OCI-LY1 (cell line): ENCODE measurements around the gene REG4.
"Not testable (repeated sequence)": the region's sequence is repeated elsewhere in the genome, so short reads cannot be mapped to it uniquely, and the experiment has no call there.

Experiments used
- H2AFZ ChIP-seq: fragments of 200-600 bp; sonication (generic), shearing (Covaris generic); 2 replicates; pipeline ENCODE4 v1.6.0; 2014; ENCODE audit warnings: antibody characterized with exemption, mild to moderate bottlenecking, low read length
- H3F3A ChIP-seq: fragments of 200-600 bp; sonication (generic), shearing (Covaris generic); 2 replicates; pipeline ENCODE4 v1.6.0; 2014; ENCODE audit warnings: mild to moderate bottlenecking, antibody characterized with exemption, low read length, moderate library complexity; ENCODE audit not compliant: insufficient read depth
- H3K27ac ChIP-seq: fragments of 200-600 bp; sonication (generic); 2 replicates; pipeline ENCODE4 v1.5.1; 2014; ENCODE audit warnings: low read length, mixed run types, mild to moderate bottlenecking, low read depth; ENCODE audit not compliant: poor library complexity, severe bottlenecking
- H3K27me3 ChIP-seq: fragments of 200-600 bp; sonication (generic); 2 replicates; pipeline ENCODE4 v1.6.0; 2014; ENCODE audit warnings: antibody characterized with exemption, mild to moderate bottlenecking, low read length, moderate library complexity; ENCODE audit not compliant: insufficient read depth
- H3K36me3 ChIP-seq: fragments of 200-600 bp; sonication (generic); 2 replicates; pipeline ENCODE4 v1.6.1; 2014; ENCODE audit warnings: mild to moderate bottlenecking, antibody characterized with exemption, low read length, moderate library complexity, mixed read lengths; ENCODE audit not compliant: insufficient read depth
- H3K4me1 ChIP-seq: fragments of 200-600 bp; sonication (generic); 2 replicates; pipeline ENCODE4 v1.5.1; 2014; ENCODE audit warnings: mild to moderate bottlenecking, low read length, moderate library complexity; ENCODE audit not compliant: insufficient read depth, severe bottlenecking
- H3K4me2 ChIP-seq: fragments of 200-600 bp; sonication (generic), shearing (Covaris generic); 2 replicates; pipeline ENCODE4 v1.6.1; 2014; ENCODE audit warnings: low read length
- H3K4me3 ChIP-seq: fragments of 200-600 bp; sonication (generic); 2 replicates; pipeline ENCODE4 v1.5.1; 2014; ENCODE audit warnings: low read length, low read depth, mild to moderate bottlenecking, mixed read lengths; ENCODE audit not compliant: poor library complexity, severe bottlenecking
- H3K79me2 ChIP-seq: fragments of 200-600 bp; shearing (Covaris generic); 2 replicates; pipeline ENCODE4 v1.6.1; 2016; ENCODE audit warnings: mixed run types, low read length, mixed read lengths; ENCODE audit not compliant: insufficient read depth
- H3K9ac ChIP-seq: fragments of 200-600 bp; sonication (generic), shearing (Covaris generic); 2 replicates; pipeline ENCODE4 v1.6.1; 2014; ENCODE audit warnings: mild to moderate bottlenecking, low read length, mixed read lengths
- H3K9me2 ChIP-seq: fragments of 200-600 bp; sonication (generic), shearing (Covaris generic); 2 replicates; pipeline ENCODE4 v1.6.1; 2014; ENCODE audit warnings: low read depth, mild to moderate bottlenecking, low read length, mixed read lengths
- H3K9me3 ChIP-seq: fragments of 200-600 bp; shearing (Covaris generic); 2 replicates; pipeline ENCODE4 v1.6.1; 2014; ENCODE audit warnings: low read length, mixed read lengths
- H4K20me1 ChIP-seq: fragments of 200-600 bp; sonication (generic), shearing (Covaris generic); 2 replicates; pipeline ENCODE4 v1.6.0; 2016; ENCODE audit warnings: mild to moderate bottlenecking, low read length; ENCODE audit not compliant: insufficient read depth
- EZH2 ChIP-seq: fragments of 200-600 bp; sonication (generic), shearing (Covaris generic); IDR thresholded peaks from 2 replicates; pipeline ENCODE4 v1.8.0; 2017; ENCODE audit warnings: borderline replicate concordance, mixed run types, mild to moderate bottlenecking, antibody characterized with exemption, low read length, moderate library complexity, mixed read lengths
- TF ChIP-seq, protein P1 (sequence below): fragments of 200-600 bp; sonication (generic), shearing (Covaris generic); IDR thresholded peaks from 2 replicates; pipeline ENCODE4 v1.5.1; 2017; ENCODE audit warnings: mild to moderate bottlenecking, antibody characterized with exemption, low read length, moderate library complexity, mixed read lengths

The REG4 gene

DNA sequence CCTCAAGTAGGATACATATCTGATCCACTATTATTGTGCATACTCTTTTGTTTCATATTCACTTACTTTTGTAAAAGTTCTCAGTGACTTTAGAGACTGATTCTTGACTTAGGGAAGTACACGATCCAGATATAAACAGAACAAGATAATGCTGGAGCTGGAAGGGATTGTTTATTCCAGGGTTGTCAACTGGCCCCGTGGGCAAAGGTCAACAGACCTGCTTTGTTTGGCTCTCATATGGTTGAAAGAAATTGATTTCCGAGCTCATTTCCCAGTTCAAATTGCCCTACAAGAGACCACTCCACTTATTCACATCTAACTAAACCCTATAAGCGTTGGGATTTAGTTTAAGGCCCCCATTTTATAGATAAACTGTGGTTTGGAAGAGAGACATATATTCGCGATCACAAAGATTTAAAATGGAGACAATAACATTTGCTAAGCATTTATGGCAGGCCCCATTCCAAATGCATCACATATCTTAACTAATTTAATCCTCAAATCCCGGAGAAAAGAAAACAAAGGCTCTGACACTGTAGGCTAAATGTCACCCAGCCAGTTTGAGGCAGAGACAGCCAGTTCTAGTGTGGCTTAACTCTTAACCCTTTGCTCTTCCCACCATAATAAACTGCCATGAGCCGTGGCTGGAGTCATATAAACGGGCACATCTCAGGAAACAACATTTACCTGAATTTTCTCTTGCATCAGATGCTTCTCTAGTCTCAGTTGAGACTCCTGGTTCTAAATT is 20.6 kb downstream of the REG4 start:
- H3K36me3 ChIP-seq: no peaks in the 10 kb centered on the region
- no peaks in the 10 kb centered on the region for H3K79me2 ChIP-seq
- H3K4me1 ChIP-seq: no peaks in the 10 kb centered on the region
- no peak overlapping the region for H3K27ac ChIP-seq
- no peak for TF ChIP-seq EZH2
- TF ChIP-seq, protein P1, sequence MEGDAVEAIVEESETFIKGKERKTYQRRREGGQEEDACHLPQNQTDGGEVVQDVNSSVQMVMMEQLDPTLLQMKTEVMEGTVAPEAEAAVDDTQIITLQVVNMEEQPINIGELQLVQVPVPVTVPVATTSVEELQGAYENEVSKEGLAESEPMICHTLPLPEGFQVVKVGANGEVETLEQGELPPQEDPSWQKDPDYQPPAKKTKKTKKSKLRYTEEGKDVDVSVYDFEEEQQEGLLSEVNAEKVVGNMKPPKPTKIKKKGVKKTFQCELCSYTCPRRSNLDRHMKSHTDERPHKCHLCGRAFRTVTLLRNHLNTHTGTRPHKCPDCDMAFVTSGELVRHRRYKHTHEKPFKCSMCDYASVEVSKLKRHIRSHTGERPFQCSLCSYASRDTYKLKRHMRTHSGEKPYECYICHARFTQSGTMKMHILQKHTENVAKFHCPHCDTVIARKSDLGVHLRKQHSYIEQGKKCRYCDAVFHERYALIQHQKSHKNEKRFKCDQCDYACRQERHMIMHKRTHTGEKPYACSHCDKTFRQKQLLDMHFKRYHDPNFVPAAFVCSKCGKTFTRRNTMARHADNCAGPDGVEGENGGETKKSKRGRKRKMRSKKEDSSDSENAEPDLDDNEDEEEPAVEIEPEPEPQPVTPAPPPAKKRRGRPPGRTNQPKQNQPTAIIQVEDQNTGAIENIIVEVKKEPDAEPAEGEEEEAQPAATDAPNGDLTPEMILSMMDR: no peak
- no peaks in the 10 kb centered on the region for H3K27me3 ChIP-seq
- H2AFZ ChIP-seq: no peak overlapping the region
- no peak overlapping the region for H3K4me2 ChIP-seq
- no peaks in the 10 kb centered on the region for H3F3A ChIP-seq
- H4K20me1 ChIP-seq: no peaks in the 10 kb centered on the region
- H3K9me3 ChIP-seq: no peaks in the 10 kb centered on the region
- H3K9ac ChIP-seq: no peak overlapping the region
- no peak overlapping the region for H3K4me3 ChIP-seq
- no peaks in the 10 kb centered on the region for H3K9me2 ChIP-seq

DNA sequence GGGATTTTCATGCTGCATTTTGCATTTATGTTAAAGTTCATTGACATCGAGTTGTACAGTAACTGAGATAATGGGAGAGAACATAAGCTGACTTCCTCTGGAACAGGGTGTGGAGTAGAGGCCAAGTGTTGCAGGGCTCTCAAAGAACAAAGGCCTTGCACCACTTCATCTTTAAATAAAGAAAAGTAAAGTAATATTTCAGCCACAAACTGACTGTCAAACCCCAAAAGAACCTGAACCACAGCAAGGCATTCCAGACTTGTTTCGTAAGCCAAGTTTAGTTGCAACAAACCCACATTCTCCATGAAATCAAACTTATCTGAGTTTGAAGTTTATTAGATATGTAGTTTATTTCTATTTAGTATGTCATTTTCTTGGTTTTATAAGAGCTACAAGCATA is 23.5 kb downstream of the REG4 start:
- no peak overlapping the region for H2AFZ ChIP-seq
- no peaks in the 10 kb centered on the region for H3F3A ChIP-seq
- no peak for TF ChIP-seq EZH2
- TF ChIP-seq, protein P1: no peak
- no peaks in the 10 kb centered on the region for H4K20me1 ChIP-seq
- no peaks in the 10 kb centered on the region for H3K9me2 ChIP-seq
- H3K9ac ChIP-seq: no peak overlapping the region
- no peaks in the 10 kb centered on the region for H3K4me1 ChIP-seq
- no peak overlapping the region for H3K4me2 ChIP-seq
- H3K27me3 ChIP-seq: no peaks in the 10 kb centered on the region
- H3K9me3 ChIP-seq: no peaks in the 10 kb centered on the region
- no peak overlapping the region for H3K27ac ChIP-seq
- H3K36me3 ChIP-seq: no peaks in the 10 kb centered on the region
- H3K4me3 ChIP-seq: no peak overlapping the region
- no peaks in the 10 kb centered on the region for H3K79me2 ChIP-seq

GRCh38 chr1:119786473-119787050 is 24.7 kb downstream of the REG4 start:
- not testable (repeated sequence) for H3K4me2 ChIP-seq, H3K9ac ChIP-seq, H4K20me1 ChIP-seq, H2AFZ ChIP-seq, H3K27me3 ChIP-seq, H3K4me3 ChIP-seq, H3K9me2 ChIP-seq, H3F3A ChIP-seq, H3K9me3 ChIP-seq, H3K27ac ChIP-seq, H3K36me3 ChIP-seq, H3K4me1 ChIP-seq, H3K79me2 ChIP-seq

DNA sequence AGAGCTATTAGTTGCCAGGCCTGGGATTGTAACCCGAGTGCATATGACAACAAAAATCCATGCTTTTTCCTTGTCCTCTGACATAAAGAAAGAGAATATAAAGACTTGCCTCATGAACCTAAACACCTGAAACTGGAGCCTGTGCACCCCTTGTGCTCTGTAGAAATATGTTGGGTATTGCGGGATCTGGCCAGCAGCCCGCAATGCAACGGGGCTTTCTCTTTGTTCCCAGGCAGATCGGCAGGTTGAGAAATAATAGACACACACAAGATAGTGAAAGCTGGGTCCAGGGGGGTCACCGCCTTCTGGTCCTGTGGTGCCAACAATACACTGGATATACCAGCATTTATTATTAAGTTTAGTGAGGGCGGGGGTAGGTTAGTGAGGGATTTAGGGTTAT is 25.2 kb downstream of the REG4 start:
- not testable (repeated sequence) for H3K27me3 ChIP-seq, H2AFZ ChIP-seq, H3F3A ChIP-seq, H3K4me2 ChIP-seq, H3K79me2 ChIP-seq, H4K20me1 ChIP-seq, H3K9me2 ChIP-seq, H3K36me3 ChIP-seq, H3K4me3 ChIP-seq, H3K9me3 ChIP-seq, H3K27ac ChIP-seq, H3K4me1 ChIP-seq, H3K9ac ChIP-seq
